Effector CD4-positive, alpha-beta T cell (primary cell): ENCODE measurements around the gene SMIM7.
A peak's percentile ranks its signal among the peaks of the same experiment; 100 is the strongest.
"Not testable (repeated sequence)": the region's sequence is repeated elsewhere in the genome, so short reads cannot be mapped to it uniquely, and the experiment has no call there.

Experiments
- DNase-seq: peaks from one replicate; pipeline ENCODE4 v3.0.0-alpha.2; 2020
- total RNA-seq: gene quantifications from one replicate; lab custom pipeline; 2026; lab: John Stamatoyannopoulos, UW

SMIM7 gene
- 23.6 reads per million, percentile 50 among the genes with 10 or more reads in this experiment for total RNA-seq

DNA sequence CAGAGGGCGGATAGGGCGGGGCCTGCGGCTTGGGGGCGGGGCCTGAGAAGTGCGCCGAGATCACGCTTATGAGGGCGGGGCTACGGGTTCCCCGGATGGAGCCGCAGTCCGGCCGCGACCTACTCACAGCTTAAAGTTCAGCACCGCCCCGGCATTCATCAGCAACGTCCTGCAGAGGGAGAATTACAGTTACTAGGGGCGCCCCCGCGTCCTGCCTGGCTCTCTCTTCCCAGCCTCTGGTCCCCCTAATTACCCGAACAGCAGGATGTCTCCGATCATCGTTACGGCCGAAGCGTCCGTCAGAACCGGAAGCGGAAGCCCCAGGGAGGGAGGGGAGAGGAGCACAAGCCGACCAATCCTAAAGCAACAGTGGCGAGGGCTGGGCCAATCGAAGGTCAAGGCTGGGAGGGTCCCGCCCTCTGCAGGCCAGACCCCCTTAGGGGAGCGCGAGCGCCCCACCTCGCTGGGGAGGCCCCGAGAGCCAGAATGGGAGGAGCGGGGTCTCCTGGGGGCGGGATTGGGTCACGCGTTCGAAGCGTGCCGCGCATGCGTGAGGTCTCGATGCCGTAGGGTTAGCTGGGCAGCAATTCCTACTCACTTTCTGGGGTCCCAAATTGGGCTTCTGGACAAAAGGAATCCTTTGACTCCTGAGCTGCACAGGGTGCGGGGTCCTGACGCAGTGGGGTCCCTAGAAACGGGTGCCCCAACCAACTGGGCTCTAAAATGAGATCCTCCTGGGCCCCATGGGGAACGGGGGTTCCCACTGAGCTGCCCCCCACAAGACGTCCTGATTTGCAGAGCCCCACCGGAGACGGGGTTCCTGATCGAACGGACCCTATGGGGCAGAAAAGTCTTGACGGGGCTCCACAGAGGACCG is at the start of gene SMIM7:
Gene SMIM7 (minus strand): TSS at position 313 of the 877 bp plus-strand sequence. CDS start 34 bp downstream, at position 279.
- DNase-seq = peak; percentile 98

DNA sequence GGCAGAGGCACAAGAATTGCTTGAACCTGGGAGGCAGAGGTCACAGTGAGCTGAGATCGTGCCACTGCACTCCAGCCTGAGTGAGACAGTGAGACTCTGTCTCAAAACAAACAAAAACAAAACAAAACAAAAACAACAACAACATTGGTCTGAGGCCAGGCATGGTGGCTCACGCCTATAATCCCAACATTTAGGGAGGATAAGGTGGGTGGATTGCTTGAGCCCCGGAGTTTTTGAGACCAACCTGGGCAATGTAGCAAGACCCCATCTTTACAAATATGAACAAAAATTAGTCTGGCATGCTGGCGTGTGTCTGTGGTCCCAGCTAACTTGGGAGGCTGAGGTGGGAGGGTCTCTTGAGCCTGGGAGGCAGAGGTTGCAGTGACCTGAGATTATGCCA is 43.7 kb upstream of the SMIM7 start:
- DNase-seq = no peak

DNA sequence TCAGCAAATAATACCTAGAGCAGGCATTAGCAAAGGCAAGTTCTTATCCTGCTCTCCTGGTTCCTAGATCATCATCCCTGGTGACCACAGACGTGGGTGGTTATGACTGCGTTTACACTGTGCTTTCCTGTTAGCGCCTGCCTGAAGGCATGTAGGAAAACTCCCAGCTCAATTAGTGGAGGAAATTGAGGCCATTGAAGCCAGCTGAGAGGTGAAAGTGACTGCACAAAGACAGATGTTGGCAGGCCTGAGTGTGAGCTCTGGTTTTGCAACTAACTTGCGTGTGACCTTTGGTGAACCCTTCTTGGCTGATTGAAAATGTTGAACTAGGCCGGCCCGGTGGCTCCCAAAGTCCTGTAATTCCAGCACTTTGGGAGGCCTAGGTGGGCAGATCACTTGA is 42.2 kb upstream of the SMIM7 start:
- DNase-seq = no peak

DNA sequence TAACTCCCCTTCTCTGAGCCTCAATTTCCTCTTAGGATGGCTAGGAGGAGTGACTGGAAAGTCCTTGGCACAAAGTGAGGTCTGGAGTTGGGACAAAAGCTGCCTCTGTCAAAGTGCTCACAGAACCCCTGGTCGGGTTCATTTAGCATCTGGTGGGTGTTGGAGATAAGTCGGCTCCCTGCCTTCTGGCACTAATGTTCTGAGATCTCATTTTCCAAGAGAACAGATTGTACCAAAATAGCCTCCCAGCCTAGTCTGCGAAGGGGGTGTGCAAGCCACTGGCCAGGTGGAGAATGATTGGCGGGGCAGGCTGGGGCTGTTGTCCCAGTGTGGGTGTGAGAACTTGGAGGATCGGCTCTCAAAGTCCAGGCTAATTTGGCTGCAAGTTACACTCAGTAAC is 39.0 kb upstream of the SMIM7 start:
- no peak for DNase-seq

DNA sequence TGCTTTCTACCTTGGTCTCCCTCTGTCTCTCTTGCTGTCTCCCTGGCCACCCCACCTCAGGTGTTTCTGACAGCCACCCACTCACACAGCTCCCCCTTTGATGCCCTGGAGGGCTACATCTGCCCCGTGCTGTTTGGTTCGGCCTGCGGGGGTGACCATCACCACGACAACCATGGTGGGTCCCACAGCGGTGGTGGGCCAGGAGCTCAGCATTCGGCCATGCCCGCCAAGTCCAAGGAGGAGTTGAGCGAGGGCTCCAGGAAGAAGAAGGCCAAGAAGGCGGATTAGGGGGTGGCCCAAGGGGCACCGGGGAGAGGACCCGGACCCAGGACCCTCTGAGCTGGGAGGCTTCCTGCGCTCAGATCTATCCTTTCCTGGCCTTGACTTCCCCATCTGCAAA is 28.1 kb upstream of the SMIM7 start:
- DNase-seq = no peak

DNA sequence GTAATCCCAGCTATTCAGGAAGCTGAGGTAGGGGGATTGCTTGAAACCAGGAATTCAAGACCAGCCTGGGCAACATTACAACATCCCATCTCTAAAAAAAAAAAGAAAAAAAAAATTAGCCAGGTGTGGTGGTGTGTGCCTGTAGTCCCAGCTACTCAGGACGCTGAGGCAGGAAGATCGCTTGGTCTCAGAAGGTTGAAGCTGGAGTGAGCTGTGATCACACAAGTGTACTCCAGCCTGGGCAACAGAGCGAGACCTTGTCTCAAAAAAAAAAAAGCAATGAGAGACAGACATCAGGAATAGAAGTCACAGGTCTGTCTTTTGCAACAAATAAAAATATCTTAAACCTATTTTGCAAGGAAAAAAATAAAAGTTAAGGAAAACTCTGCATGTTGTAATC is 24.3 kb upstream of the SMIM7 start:
- DNase-seq = no peak

DNA sequence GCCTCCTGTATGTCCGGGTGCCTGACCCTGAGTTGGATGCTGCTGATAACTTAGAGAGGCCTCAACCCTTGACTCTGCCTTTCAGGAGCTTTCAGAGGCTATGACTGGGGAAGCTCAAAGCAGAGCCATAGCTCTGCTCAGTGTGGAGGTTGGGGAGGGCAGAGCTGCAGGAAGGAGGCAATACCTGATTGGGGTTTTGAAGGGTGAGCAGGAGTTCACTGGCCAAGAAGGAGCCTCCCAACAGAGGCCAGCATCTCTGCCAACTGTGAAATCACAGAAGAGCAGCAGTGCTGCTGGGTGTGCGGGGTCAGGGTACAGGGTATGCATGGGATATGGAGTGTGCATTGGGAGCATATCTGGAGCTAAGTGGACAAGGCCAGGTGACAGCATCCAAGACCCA is 22.6 kb upstream of the SMIM7 start:
- no peak for DNase-seq

DNA sequence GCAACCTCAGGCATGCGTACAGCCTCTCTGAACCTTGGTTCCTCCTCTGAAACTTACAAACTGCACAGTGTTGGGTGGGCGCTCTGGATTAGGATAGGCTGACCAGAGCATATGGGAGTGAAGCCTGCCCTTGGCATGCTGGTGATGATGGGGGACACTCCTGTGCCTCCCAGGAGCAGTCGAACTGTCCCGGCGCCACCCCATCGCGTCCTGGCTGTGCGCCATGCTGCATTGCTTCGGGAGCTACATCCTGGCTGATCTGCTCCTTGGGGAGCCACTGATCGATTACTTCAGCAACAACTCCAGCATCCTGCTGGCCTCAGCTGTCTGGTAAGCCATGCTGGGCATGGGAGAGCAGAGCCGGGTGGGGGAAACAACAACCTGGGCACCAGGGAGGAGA is 19.9 kb upstream of the SMIM7 start:
- DNase-seq = no peak

DNA sequence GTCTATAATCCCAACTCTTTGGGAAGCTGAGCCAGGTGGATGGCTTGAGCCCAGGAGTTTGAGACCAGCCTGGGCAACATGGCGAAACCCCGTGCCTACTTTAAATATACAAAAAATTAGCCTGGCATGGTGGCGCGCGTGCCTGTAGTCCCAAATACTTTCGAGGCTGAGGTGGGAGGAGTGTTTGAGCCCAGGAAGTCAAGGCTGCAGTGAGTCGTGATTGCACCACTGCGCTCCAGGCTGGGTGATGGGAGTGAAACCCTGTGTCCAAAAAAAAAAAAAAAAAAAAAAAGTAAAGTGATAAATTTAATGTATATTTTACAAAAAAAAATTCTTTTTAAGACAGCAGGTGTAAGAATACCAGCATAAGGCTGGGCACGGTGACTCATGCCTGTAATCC is 18.6 kb upstream of the SMIM7 start:
- DNase-seq = no peak

DNA sequence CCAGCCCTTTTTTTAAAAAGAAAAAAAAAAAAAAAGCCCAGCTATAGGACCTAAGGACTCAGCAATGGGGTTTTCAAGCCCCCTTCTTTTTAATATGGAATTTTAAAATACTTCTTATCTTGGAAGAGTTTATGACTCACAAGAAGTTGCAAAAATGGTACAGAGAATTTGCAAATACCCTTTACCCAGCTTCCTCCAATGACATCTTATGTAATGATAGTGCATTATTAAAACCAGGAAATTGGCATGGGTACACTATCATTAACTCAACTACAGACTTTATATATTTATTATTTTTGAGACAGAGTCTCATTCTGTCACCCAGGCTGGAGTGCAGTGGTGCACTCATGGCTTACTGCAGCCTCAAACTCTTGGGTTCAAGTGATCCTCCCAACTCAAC is 17.1 kb upstream of the SMIM7 start:
- DNase-seq = no peak

DNA sequence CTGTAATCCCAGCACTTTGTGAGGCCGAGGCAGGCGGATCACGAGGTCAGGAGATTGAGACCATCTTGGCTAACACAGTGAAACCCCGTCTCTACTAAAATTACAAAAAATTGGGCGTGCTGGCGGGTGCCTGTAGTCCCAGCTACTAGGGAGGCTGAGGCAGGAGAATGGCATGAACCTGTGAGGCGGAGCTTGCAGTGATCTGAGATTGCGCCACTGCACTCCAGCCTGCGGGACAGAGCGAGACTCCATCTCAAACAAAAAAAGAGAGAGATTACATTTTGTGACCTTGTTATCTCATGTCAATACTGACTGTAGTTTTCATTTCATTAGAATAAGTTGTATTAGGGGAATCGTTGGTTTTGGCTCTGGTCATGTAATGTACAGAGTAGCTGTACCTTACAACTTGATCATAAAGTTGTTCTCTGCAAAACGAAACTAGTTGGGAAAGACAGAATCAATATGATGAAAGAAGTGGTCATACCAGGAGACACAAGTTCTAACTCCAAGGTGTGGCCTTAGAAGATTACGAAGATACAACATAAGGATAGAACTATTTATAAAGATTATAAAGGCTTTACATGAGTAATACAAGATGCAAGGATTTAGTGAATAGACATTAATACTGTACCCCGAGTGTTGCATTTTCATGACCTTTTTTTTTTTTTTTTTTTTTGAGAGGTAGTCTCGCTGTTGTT is 16.3 kb upstream of the SMIM7 start:
- no peak for DNase-seq

DNA sequence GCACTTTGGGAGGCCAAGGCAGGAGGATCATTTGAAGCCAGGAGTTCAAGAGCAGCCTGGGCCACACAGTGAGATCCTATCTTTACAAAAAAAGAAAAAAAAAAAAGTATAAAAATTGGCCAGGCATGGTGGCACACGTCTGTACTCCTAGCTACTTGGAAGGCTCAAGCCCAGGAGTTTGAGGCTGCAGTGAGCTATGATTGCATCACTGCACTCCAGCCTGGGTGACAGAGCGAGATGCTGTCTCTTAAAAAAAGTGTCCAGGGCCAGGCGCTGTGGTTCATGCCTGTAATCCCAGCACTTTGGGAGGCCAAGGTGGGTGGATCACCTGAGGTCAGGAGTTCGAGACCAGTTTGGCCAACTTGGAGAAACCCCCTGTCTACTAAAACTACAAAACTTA is 13.9 kb upstream of the SMIM7 start:
- DNase-seq = not testable (repeated sequence)

DNA sequence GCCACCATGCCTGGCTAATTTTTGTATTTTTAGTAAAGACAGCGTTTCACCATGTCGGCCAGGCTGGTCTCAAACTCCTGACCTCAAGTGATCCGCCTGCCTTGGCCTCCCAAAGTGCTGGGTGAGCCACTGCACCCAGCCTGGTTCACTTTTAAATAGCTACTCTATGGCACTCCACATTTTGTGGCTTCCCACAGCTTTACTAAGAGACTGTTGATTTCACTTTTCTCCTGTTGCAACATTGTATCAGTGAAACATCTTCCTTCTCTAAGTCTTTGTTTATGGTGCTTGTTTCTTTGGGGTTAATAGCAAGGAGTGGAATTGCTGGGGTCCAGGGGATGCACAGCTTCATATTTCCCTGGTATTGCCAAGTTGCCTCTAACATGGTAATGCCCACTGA is 13.3 kb upstream of the SMIM7 start:
- no peak for DNase-seq

DNA sequence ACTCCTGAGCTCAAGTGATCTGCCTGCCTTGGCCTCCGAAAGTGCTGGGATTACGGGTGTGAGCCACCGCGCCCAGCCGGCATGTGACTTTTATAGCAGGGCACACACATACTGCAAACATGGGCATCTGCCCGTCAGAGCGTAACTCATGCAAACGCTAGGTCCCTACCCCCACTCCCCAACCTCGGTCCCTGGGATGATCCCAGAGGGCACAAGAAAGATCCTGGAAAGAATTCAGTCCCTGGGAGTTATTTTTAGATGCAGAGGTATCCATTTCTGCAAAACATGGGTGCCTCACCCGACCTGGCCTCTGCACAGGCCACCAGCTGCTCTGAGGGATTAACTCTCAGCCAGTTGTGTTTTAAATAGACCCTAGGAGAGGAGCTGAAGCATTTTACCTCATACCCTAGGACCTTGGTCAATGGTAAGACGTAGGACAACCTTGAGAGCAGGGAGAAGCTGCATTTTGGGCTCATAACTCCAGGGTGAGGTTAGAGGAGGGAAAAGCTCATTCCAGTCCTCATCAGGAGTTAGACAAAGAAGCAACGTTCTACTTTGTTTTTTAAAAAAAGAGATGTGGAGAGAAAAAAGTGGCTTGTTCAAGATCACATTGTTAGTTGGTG is 11.8 kb upstream of the SMIM7 start:
- no peak for DNase-seq

DNA sequence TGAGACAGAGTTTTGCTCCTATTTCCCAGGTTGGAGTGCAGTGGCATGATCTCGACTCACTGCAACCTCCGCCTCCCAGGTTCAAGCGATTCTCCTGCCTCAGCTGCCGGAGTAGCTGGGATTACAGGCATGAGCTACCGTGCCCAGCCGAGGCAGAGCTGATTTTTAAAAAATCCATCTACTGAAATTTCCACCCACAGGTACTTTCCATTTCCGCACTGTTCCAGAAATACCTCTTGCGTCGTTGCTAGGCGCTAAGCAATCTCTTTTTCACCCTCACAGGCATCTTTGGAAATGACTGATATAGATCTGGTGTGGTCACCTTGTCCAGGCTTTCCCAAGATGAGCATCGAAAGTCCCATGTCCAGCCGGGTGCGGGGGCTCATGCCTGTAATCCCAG is 10.3 kb upstream of the SMIM7 start:
- no peak for DNase-seq

DNA sequence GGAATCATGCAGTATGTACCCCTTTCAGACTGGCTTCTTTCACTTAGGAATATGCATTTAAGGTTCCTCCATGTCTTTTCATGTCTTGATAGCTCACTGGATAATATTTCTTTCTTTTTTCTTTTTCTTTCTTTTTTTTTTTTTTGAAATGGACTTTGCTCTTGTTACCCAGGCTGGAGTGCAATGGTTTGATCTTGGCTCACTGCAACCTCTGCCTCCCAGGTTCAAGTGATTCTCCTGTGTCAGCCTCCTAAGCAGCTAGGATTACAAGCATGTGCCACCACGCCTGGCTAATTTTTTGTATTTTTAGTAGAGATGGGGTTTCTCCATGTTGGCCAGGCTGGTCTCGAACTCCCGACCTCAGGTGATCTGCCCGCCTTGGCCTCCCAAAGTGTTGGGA is 8.8 kb upstream of the SMIM7 start:
- DNase-seq = not testable (repeated sequence)

DNA sequence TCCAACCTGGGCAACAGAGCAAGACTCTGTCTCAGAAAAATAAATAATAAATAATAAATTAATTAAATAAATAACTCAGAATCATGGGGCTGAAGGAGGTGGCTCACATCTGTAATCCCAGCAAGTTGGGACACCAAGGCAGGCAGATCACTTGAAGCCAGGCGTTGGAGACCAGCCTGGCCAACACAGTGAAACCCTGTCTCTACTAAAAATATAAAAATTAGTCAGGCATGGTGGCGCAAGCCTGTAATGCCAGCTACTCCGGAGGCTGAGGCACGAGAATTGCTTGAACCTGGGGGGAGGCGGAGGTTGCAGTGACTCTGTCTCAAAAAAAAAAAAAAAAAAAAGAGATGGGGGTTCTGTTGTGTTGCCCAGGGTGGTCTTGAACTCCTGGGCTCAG is 8.2 kb upstream of the SMIM7 start:
- no peak for DNase-seq

DNA sequence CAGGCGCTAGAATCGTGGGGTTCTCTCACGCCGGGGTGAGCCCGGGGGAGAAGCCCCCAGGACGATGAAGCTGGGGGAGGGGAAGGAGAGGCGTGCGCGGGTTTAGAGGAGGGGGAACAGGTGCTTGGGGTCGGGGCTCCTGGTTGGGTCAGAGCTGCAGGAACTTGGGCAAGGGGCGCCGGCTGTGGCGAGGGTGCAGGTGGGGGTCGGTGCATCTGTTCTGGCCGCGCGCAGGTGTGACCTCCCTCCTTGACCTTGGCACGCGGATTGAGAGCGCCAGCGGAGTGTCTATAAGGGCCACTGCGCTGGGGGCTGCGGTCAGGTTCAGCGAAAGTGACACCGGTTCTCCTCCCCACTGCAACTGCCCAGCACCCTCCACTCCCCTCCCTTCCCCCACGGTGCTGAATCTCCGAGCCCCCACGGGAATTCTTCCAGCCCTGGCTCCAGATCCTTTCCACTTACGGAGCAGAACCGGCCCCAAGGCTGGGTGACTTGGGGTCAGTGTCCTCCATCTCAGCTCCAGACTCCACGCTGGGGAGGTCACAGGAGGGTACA is 1.6 kb upstream of the SMIM7 start:
- DNase-seq = peak; percentile 3

DNA sequence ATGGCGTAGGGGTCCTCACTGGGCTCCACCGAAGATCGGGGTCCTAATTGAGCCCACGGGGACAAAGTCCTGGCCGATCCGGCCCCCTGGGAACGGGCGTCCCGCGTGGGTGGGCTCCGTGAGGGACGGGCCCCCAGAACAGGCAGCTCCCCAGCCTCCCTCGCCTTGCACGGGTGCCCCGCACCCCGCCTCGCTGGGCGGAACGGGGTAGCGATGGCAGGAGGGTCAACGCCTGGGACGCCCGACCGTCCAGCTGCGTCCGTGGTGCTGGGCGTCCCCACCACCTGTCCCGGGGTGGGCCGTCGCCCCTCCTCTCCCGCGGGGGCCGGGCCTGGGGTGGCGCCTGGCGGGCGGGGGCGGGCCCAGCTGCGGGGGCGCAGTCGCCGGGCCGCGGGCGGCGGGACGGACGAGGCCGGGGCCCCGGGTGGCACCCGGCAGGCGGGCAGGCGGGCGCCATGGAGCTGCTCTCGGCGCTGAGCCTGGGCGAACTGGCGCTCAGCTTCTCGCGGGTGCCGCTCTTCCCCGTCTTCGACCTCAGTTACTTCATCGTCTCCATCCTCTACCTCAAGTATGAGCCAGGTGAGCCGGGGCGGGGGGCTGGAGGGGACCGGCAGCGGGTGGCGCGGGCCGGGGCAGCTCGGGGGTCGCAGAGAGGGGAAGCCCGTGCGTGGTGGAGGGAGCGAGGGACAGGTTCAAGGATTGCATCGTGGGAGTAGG is 977 bp upstream of the SMIM7 start, which contains the start of gene TMEM38A:
Gene TMEM38A (plus strand): TSS at position 377 of the 717 bp plus-strand sequence. CDS start 79 bp downstream, at position 456.
- DNase-seq = peak; percentile 24

DNA sequence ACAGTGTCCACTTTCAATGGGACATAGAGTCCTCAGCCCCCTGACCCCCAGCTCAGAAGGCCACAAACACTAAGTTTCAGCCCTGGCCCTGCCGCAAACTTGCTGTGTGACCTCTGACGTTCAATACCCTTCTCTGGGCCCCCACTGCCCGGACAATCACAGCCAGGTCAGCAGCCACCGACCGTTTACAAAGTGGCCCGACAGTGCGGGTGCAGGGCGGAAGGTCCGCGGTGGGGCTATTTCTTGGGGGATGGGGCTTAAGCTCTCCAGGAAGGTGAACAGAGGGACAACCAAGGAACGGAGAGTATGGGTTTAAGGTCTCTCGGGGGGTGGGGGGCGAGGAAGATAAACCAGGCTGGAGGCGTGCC is 496 bp downstream of the SMIM7 start:
- DNase-seq = no peak

DNA sequence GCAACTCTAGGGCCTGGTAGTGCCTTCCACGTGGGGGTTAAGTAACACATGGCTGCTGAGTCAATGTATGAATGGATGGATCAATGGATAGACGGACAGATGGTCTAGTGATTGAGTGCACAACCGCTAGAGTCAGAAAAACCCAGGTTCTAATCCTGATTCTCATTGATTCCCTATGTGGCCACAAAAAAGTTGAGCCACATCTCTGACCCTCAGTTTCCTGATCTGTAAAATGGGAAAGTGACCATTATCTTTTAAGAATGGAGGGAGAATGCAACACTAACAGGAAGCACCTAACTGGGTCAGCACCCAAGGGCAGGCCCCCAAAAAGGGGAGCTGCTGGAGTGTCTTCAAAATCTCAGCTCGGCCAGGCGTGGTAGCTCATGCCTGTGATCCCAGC is 2.6 kb downstream of the SMIM7 start:
- no peak for DNase-seq

DNA sequence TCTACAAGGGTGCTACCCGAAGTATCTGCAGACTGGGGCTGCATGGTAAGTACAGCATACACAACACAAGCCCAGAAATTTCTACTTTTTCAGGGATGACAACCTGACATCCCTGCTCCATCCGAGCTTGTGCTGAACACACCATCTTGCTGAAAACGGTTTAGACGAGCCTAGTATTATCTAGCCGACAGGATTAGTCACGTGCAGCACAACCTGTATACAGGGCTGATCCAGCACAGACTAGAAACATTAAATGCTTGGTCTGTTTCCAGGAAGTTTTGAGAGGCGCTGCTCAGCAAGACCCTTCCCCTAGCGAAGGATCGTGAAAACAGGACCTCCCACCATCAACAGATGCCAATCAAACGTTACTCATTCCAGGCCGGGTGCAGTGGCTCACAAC is 4.2 kb downstream of the SMIM7 start:
- no peak for DNase-seq

DNA sequence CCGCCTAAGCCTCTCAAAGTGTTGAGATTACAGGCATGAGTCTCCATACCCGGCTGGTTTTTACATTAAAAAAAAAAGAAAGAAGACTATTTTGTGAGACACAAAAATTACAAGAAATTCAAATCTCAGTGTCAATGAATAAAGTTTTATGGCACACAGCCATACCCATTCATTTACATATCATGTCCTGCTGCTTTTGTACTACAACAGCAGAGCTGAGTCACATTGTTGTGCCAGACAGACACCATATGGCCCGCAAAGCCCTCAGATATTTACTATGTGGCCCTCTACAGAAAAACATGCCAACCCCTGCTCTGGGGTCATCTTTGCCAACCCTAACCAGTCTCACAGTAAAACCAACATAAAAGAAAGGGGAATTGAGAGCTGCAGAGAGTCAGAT is 5.3 kb downstream of the SMIM7 start:
- no peak for DNase-seq
